CD4-positive, alpha-beta T cell treated with Interleukin-6 for 4 hours (primary cell): ENCODE results near the gene CBFA2T2.

Experiments used
- DNase-seq: peaks from one replicate; pipeline ENCODE4 v3.0.0-alpha.2; 2020; ENCODE audit warnings: mixed read lengths

Gene CBFA2T2

DNA sequence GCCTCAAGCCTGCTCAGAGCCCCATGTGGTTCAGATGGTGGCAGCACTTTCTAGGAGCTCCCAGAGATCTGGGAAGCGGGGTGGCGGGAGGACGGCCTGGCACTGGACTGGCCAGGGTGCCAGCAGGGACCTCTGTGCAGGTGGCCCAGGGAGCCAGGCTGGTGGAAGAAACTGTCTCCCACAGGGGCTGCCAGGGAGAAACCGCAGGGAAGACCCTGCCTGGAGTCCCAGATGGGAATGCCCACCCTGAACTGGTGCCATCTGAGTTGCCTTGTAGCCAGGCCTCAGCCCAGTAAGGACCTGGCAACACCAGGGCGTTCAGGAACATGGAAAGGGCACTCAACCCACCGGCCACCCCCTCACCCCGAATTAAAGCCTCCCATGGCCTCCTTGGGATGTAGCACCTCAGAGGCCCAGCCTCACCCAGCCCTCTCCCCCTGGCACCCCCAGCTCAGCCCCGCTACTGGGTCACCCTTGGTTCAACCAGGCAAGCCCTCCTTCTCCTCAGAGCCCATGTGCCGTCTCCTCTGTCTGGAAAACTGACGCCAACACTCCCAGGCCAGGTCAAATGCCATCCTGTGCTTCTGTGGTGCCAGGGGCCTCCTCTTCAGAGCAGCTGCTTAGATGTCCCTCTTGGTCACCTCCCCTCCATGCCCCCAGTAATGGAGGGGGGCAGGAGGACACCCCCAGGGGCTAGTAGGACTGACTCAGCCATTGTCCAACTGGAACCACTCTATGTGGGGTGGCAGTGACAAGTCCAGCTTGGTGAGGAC lies 166.3 kb downstream of the CBFA2T2 start:
- DNase-seq: no peak

DNA sequence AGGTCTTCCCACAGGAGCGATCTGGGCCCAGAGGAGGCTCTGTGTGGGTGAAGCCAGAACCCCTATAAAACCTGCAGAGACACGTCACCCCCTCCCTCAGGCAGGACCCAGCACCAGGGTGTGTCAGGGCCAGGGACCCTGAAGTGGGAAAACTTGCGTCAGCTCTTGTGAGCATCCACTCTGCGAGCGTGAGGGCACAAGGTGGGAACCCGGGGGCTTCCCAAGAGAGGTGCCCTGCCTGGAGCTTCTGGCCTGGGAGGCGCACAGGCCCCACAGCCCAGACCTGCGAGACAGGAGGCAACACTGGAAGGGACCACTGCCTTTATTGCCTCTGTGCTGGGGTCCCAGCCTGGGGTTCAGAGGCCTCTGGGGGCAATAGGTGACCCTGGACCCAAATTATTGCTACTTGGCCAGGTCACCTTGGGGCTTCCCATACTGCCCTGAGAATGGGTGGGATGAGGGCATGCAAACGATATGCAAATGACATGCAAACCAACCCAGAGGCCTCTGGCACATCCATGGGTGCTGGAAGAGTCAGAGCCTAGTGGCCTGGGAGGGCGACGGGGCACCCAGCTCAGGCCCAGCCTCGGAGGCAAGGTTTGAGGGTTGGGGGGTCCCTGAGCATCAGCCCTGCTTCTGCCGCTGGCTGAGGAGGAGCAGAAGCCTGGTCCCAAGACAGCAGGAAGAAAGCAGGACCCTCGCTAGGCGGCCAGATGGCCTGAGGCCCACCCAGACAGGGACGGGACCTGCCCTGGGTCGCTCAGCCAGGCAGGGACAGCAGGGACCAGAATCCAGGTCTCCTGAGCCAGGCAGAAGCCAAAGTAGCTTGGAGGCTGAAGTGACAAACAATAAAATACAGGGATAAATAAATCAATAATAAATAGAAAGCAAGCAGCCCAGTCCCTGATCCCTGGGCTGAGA lies 167.1 kb downstream of the CBFA2T2 start:
- no peak for DNase-seq

DNA sequence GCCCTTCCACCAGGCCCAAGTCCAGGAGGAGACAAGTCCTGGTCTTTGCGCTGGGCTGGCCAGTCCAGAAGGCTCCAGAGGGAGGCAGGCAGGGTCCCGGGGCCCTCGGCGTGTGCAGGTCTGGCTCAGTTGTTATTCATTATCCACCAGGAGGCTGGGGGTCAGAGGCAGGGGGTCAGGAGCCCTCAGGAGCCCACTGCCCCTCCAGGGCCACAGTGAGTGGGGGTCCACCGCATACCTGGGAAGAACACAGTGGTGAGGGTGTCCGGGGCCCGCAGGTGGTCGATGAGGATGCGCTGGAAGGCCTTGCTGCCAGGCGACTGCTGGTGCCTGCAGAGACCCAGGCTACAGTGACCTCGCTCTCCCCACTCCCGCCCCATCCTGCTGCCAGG lies 167.8 kb downstream of the CBFA2T2 start:
- DNase-seq: no peak

DNA sequence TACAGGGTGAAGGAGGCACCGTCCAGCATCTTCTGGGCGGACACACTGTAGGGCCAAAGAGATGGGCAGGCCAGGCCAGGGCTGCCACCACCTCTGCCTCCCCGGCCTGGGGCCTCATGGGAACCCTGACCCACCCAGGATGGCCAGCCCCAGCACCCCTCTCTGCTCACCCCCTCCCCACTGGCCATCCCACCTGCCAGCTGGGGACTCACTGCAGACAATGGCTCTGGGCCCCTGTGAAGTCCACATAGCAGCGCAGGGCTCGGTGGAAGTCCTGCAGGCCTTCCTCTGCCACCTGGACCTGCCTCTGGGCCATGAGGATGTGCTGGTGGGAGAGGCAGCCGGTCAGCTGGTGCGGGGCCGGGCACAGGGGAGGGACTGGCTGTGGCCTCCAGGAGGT lies 168.6 kb downstream of the CBFA2T2 start:
- DNase-seq: no peak

DNA sequence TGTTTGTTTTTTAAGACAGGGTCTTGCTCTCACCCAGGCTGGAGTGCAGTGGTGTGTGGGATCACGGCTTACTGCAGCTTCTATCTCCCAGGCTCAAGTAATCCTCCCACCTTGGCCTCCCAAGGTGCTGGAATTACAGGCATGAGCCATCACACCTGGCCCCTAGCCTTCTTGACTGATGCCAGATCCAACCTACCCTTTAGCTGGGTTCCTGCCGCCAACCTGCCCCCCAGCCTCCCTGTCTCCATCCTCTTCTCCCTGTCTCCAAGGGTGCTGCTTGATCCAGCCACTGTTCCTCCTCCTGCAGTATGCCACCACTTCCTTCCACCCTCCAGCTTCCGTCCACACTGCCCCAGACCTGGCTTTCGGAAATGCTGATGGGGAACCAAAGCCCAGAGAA lies 169.0 kb downstream of the CBFA2T2 start:
- DNase-seq: no peak

DNA sequence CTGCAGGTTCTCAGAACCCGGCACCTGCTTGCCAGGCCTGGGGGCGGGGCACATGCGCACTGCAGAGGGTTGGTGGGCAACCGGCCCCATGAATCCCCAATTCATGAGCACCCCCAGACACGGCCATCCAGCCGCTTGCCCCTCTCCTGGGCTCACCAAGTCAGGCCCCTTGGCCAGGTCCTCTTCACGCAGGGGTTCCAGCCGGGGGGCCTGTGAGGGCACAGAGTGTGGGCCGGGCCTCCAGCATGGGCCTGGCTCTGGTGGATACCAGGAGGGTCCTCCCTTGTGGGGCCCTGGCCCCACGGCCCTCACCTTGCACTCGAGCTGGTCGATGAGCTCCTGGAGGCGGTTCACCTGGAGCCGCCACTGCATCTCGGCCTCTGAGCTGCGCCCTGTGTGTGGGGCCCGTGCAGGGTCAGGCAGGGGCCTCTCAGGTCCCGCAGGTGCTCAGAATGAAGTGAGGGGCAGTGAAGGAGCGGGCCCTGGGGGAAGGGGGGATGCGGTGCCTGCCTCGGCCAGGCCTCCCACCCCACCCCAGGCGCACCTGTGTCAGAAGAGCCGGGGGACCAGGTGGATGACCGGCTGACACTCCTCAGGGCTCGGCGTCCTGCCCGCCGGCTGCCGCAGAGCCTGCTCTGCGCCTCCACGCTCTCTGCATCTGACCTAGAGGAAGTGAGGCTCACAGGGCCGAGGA lies 169.6 kb downstream of the CBFA2T2 start:
- DNase-seq: no peak

DNA sequence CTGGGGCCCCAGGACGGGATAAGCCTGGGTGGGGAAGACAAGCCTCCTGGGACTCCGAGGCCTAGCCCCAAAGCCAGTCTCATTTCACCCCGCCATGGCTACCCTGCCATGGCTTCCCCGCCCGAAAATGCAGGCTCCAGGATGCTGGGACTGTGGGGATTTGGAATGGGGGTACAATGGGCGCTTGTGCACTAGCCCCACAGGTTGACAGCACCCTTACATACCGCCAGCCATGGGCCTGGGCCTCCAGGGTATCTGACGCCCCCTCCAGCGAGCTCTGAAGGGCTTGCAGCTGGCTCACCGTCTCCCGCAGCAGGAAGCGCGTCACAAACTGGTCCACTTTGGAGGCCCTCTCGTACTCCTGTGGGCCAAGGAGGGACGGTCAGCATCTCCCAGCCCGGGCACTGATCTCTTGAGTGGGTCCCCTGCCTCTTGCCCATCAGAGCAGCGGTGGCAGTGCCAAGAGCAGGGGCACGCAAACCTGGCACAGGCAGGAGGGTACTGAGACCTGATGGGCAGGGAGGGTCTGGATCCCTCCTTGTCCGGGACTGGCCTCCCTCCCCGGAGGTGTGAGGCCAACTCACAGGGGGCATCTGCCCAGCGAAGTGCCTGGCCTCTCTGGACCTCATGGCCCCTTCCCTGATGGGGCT lies 170.3 kb downstream of the CBFA2T2 start:
- DNase-seq: no peak

DNA sequence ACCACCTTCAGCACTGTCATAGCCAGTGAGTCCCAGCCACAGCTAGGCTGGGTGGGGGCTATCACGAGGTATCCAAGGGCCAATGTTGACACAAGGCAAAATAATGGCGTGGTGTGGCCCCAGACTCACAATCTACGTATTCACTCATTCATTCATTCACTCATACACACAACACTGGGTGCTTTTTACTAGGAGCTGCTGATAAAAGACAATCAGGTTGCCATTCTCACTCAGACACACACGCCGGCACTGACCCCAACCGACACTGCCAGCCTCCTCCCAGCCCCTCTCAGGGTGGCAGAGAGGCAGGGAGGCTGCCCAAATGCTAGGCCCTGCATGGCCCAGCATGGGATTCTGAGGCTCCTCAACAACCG lies 170.8 kb downstream of the CBFA2T2 start:
- DNase-seq: no peak

DNA sequence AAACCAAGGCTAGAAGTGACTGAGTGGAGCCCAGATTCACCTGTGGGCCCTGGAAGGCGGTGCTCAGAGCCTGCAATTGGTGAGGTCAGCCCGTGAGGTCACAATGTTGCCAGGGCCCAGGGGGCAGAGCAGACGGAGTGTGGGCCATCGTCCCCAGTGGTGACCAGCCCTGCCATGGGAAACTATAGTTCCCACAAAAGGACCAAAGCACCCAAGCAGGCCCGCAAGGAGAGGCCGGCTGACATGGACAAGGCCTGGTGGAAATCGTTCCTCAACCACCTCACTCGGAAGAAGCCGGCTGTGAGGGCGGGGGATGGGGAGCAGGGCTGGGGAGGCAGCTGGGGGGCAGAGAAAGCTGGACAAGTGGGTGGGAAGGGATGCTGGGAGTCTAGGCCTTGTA lies 172.3 kb downstream of the CBFA2T2 start, which contains the start of gene C20orf144:
Gene C20orf144 (plus strand): TSS at position 156 of the 400 bp plus-strand sequence. CDS start 19 bp downstream, at position 175.
- DNase-seq: no peak

DNA sequence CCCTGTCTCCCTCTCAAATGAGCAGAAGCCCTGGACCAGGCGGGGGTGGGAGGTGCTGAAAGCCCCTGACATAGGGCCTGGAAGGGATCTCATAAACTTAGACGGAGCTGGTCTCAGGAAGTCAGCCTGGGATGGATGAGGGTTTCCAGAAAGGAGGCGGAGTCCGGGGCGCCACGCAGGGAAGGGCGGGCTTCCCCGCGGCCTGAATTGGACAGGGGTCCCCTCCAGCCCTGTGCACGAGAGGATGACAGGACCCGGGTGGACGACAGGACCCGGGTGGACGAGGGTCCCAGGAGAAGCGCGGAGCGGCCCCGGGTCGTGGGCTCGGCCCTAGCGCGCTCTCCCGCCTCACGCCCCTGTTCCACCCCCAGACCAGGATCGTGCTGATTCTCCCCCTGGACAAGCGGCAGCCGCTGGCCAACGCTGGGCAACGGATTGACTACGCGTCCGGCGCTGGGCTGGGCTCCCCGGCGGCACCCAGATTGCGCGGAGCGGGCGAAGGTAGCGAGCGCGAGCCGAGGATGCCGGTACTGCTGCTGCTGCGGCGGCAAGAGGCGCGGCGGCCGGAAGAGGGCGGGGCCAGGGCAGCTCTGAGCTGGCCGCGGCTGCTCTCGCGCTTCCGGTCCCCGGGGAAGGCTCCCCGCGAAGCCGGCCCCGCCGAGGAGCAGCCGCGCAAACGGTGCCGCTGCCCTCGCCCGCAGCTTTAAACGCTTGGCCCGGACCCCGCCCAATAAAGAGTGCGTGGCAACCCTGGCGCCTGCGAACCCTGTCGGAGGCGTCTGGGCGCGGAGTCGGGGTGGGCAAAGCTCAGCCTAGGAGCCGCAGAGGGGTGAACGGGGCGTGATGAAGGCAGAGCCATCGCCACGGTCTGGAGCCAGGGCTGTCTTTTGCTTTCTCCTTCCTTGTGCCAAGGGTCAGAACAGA lies 173.5 kb downstream of the CBFA2T2 start:
- DNase-seq: peak; percentile 92

DNA sequence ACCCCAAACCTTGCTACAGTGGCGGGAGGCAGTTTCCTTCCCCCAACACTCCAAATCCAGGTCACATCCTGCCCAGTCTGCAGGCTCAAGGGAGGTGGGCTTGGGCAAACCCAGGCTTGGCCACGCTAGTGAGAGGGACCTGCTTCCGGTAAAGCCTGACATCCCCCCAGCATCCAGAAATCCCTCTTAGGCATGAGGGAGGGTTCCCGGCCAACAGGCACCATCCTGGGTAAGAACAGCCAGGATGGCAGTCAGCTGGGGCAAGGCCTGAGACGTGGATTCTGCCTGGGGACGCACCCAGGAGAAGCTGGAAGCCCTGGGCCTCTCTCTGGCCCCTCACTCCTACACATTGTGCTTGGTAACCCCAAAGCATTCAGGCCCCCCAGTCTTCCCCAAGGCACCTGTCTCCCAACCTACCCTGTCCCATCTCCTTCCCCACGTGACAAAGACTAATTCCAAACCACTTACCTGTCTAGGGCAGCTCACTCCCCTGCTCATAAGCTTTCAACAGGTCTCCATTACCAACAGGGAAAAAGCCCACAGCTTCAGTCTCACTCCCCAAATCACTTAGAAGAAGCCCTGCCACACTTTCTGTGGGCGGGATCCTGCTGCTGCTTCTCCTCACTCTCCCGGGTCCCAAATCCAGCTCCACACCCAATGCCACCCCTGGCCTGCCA lies 174.3 kb downstream of the CBFA2T2 start:
- no peak for DNase-seq

DNA sequence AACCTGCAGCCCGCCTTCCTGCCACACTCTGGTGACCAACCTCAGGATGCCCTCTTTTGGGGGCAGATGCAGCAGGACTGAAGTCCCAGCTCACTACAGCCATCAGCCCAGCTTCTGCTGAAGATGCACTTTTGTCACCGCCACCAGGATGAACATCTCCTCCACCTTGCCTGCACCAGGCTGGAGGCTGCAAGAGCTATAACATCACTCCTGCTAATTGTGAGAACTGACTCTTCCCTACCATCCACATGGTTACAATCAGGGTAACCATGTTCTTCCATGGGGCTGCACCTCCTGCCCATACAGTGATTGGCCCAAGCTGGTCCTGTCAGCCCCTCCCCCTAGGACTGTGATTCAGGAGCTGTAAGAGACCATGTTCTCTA lies 174.9 kb downstream of the CBFA2T2 start:
- DNase-seq: no peak

DNA sequence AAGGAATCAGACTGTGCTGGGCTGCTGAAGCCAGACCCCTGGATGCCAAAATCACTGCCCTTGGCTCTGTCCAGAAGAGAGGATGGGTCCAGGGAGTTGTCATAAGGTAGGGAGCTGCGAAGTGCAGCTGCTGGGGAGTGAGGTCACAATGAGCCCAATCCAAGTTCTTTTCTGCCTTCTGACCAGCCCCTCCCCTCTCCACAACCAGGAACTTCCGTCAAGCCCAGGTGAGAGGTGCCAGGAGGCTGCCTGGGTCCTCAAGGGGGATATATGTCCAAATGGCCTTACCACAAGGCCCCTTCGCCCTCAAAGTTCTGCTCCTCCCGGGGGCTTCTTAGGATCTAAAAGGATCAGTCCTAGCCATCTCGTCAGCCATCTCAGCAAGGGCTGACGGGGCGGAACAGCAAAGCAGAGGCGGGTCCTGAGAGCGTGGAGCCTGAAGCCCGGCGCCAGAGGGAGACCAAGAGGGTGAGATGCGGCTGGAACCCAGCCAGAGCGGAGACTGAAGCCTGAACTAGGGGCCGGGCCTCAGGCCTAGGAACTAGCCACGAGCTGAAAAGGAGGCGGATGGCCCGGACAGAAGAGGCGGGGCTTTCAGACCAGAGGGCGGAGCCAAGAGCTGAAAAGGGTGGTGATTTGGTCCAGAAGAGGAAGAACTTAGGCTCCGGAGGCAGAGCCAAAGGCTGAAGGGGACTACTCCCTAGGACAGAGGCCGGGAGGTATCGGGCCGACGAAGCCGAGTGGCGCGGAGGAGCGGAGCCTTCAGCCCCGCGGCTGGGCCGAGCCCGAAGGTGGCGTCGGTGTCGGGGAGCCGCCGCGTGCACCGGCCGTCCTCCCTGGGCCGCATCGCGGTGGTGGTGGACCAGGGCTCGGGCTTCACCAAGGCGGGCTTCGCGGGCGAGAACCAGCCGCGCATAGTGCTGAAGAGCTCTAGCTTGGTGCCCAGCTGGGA lies 176.7 kb downstream of the CBFA2T2 start, which contains the start of gene ACTL10:
Gene ACTL10 (plus strand): TSS at position 651 of the 952 bp plus-strand sequence. CDS start 555 bp downstream, outside the sequence.
- DNase-seq: peak; percentile 88

DNA sequence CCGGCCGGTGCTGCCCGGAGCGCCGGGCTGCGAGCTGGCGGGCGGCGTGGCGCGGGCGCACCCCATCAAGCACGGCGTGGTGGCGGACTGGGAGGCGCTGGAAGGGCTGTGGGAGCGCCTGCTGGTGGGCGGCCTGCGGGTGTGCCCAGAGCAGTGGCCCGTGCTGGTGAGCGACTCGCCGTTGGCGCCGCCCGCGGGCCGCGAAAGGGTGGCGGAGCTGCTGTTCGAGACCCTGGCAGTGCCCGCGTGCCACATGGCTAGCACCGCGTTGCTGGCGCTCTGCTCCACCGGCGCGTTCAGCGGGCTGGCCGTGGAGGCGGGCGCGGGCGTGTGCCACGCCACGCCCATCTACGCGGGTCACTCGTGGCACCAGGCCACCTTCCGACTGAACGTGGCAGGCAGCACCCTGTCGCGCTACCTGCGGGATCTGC lies 177.4 kb downstream of the CBFA2T2 start:
- DNase-seq: peak; percentile 52

DNA sequence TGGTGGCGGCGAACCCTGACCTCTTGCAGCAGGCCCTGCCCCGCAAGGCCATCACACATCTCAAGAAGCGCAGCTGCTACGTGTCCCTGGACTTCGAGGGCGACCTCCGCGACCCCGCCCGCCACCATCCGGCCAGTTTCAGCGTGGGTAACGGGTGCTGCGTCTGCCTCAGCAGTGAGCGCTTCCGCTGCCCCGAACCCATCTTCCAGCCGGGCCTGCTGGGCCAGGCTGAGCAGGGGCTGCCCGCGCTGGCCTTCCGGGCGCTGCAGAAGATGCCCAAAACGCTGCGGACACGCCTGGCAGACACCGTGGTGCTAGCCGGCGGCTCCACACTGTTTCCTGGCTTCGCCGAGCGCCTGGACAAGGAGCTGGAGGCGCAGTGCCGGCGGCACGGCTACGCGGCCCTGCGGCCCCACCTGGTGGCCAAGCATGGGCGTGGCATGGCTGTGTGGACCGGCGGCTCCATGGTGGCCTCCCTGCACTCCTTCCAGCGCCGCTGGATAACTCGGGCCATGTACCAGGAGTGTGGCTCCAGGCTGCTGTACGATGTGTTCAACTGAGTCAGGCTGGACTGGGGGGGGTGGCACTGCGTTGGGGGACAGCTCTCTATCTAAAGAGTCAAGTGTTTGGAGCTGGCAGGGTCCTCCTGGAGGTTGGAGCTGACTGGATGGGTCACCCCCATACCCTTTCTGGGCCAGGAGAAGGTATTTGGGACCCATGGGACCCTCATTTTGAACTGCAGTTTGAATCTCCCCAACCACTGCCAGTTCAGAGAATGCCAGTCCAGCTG lies 178.0 kb downstream of the CBFA2T2 start:
- DNase-seq: peak; percentile 83

DNA sequence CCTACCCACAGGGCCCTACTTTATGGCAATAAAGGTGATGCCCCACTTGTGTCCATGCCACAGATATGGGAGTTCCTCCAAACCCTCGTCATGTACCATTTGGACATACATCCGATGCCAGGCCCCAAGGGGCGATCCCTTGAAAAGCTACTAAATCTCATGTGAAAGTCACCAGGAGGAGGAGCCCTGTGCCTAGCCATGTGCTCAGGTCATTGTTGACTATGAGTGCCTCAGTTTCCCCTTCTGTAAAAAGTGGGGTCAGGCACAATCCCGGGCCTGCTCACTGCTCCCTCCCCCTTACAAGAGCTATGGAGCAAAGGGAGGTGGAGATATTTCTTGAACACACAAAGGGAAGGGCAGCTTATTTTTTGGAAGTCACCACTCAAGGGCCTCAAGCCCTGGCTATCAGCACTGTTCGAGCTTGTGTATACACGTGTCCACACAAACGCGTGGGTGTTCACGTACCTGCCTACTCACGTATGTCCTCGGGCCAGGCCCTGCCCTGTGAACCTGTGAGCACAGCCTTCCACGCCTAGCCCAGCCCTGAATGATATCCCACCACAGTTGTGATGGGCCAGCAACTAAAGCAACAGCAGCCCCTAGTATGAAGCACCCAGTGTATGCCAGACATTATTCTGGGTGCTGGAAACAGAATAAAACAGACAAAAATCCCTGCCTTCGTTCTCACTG lies 178.7 kb downstream of the CBFA2T2 start:
- no peak for DNase-seq

DNA sequence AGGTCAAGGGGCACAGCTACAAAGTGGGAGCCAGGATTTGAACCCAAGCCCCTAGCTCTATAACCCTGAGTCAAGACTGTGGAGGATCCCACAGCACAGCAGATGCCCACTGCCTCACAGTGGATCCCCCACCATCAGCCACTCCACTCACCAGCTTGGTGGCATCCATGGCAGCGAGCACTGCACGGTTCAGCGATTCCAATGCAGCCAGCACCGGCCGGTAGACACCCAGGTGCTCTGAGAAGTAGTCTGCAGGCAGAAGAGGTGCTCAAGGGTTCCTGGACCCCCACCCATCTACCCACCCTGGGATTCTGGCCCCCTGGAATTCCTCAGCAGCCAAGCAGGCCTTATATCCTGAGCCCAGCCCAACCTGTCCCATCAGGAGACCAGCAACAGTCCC lies 179.3 kb downstream of the CBFA2T2 start:
- DNase-seq: no peak
